ENCODE results near the gene FLT4.

The FLT4 gene

GRCh38 chr5:180624587-180624986 lies 24.8 kb downstream of the FLT4 start:
- no peak overlapping the region for H3K4me3 ChIP-seq (ENCODE audit: insufficient read depth, low read length, poor library complexity, severe bottlenecking)
- no peak overlapping the region for H2AFZ ChIP-seq (ENCODE audit: low read depth, low read length, severe bottlenecking)
- no peaks in the 10 kb centered on the region for H3K9me2 ChIP-seq (replicated peaks; ENCODE audit: insufficient read depth, low read length)
- no peaks in the 10 kb centered on the region for H3K36me3 ChIP-seq (ENCODE audit: low read length)
- H3K9me3 ChIP-seq (ENCODE audit: insufficient read depth, low read length) = no peaks in the 10 kb centered on the region
- TF ChIP-seq CTCF (IDR thresholded peaks at IDR 0.05; ENCODE audit: insufficient read depth, low read length, poor library complexity, severe bottlenecking) (no peak), EZH2phosphoT487 (conservative IDR thresholded peaks at IDR 0.05; ENCODE audit: low read length) (no peak)
- no peaks in the 10 kb centered on the region for H3K79me2 ChIP-seq (ENCODE audit: insufficient read depth, low read length)
- H4K20me1 ChIP-seq (ENCODE audit: low read depth, low read length) = no peaks in the 10 kb centered on the region
- H3K9ac ChIP-seq (ENCODE audit: low read length) = no peak overlapping the region
- no peaks in the 10 kb centered on the region for H3F3A ChIP-seq (ENCODE audit: insufficient read depth)
- H3K4me2 ChIP-seq (ENCODE audit: low read depth, low read length, poor library complexity, severe bottlenecking) = no peak overlapping the region
- no peaks in the 10 kb centered on the region for H3K27me3 ChIP-seq (ENCODE audit: low read length)
- no peak overlapping the region for H3K27ac ChIP-seq (ENCODE audit: low read depth, low read length)

GRCh38 chr5:180623844-180624243 lies 25.6 kb downstream of the FLT4 start:
- H3K9ac ChIP-seq (ENCODE audit: low read length) = no peak overlapping the region
- H3K27ac ChIP-seq (ENCODE audit: low read depth, low read length) = no peak overlapping the region
- no peaks in the 10 kb centered on the region for H3K79me2 ChIP-seq (ENCODE audit: insufficient read depth, low read length)
- H3K36me3 ChIP-seq (ENCODE audit: low read length) = no peaks in the 10 kb centered on the region
- no peaks in the 10 kb centered on the region for H3F3A ChIP-seq (ENCODE audit: insufficient read depth)
- H4K20me1 ChIP-seq (ENCODE audit: low read depth, low read length) = no peaks in the 10 kb centered on the region
- H2AFZ ChIP-seq (ENCODE audit: low read depth, low read length, severe bottlenecking) = no peak overlapping the region
- no peak overlapping the region for H3K4me3 ChIP-seq (ENCODE audit: insufficient read depth, low read length, poor library complexity, severe bottlenecking)
- H3K27me3 ChIP-seq (ENCODE audit: low read length) = no peaks in the 10 kb centered on the region
- no peaks in the 10 kb centered on the region for H3K9me3 ChIP-seq (ENCODE audit: insufficient read depth, low read length)
- no peak for TF ChIP-seq CTCF (IDR thresholded peaks at IDR 0.05; ENCODE audit: insufficient read depth, low read length, poor library complexity, severe bottlenecking)
- no peaks in the 10 kb centered on the region for H3K9me2 ChIP-seq (replicated peaks; ENCODE audit: insufficient read depth, low read length)
- H3K4me2 ChIP-seq (ENCODE audit: low read depth, low read length, poor library complexity, severe bottlenecking) = no peak overlapping the region

DNA sequence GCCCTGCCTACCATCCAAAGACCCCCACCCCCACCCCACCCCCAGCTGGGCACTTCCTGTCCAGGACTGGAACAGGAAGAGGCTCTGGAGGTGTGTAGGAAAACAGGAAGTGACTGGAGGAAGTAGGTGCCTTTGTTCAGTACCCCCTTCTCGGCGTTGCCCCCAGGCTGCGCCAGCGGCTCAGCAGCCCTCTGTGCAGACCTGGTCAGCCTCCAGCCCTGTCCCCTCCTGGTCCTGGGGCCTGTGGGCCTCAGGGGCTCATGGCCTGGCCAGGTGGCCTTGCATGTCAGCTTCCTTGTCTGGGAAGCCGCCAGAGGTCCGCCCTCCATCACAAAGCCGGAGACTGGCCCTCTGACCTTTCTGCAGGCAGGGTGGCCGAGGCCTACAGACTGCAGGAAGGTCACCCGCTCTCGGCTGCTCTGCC lies 26.0 kb downstream of the FLT4 start:
- Histone ChIP-seq H3K9ac (ENCODE audit: low read length) (no peak overlapping the region), H3K36me3 (ENCODE audit: low read length) (no peaks in the 10 kb centered on the region), H3K27me3 (ENCODE audit: low read length) (no peaks in the 10 kb centered on the region), H3K9me3 (ENCODE audit: insufficient read depth, low read length) (no peaks in the 10 kb centered on the region), H3K79me2 (ENCODE audit: insufficient read depth, low read length) (no peaks in the 10 kb centered on the region), H2AFZ (ENCODE audit: low read depth, low read length, severe bottlenecking) (no peak overlapping the region), H3K4me2 (ENCODE audit: low read depth, low read length, poor library complexity, severe bottlenecking) (no peak overlapping the region), H4K20me1 (ENCODE audit: low read depth, low read length) (no peaks in the 10 kb centered on the region), H3F3A (ENCODE audit: insufficient read depth) (no peaks in the 10 kb centered on the region), H3K9me2 (replicated peaks; ENCODE audit: insufficient read depth, low read length) (no peaks in the 10 kb centered on the region), H3K27ac (ENCODE audit: low read depth, low read length) (no peak overlapping the region), H3K4me3 (ENCODE audit: insufficient read depth, low read length, poor library complexity, severe bottlenecking) (no peak overlapping the region)
- TF ChIP-seq CTCF (IDR thresholded peaks at IDR 0.05; ENCODE audit: insufficient read depth, low read length, poor library complexity, severe bottlenecking) = no peak
- no peak for TF ChIP-seq EZH2phosphoT487 (conservative IDR thresholded peaks at IDR 0.05; ENCODE audit: low read length)

GRCh38 chr5:180622910-180623309 lies 26.5 kb downstream of the FLT4 start:
- Histone ChIP-seq H3K79me2 (ENCODE audit: insufficient read depth, low read length) (no peaks in the 10 kb centered on the region), H3K4me2 (ENCODE audit: low read depth, low read length, poor library complexity, severe bottlenecking) (no peak overlapping the region), H3K9me2 (replicated peaks; ENCODE audit: insufficient read depth, low read length) (no peaks in the 10 kb centered on the region), H3K27ac (ENCODE audit: low read depth, low read length) (no peak overlapping the region), H3K27me3 (ENCODE audit: low read length) (no peaks in the 10 kb centered on the region), H3F3A (ENCODE audit: insufficient read depth) (no peaks in the 10 kb centered on the region), H3K9ac (ENCODE audit: low read length) (no peak overlapping the region), H3K9me3 (ENCODE audit: insufficient read depth, low read length) (no peaks in the 10 kb centered on the region), H4K20me1 (ENCODE audit: low read depth, low read length) (no peaks in the 10 kb centered on the region), H3K4me3 (ENCODE audit: insufficient read depth, low read length, poor library complexity, severe bottlenecking) (no peak overlapping the region), H3K36me3 (ENCODE audit: low read length) (no peaks in the 10 kb centered on the region), H2AFZ (ENCODE audit: low read depth, low read length, severe bottlenecking) (no peak overlapping the region)
- no peak for TF ChIP-seq EZH2phosphoT487 (conservative IDR thresholded peaks at IDR 0.05; ENCODE audit: low read length)
- TF ChIP-seq CTCF (IDR thresholded peaks at IDR 0.05; ENCODE audit: insufficient read depth, low read length, poor library complexity, severe bottlenecking) = no peak
